Left kidney (tissue), 8 donors: ENCODE data around the gene CNPPD1. TPM values are rescaled to one million over a fixed set of nuclear protein-coding genes. Genes with fewer than 3 reads are reported as not detected.

Experiments used
- DNase-seq: peaks from one replicate; pipeline ENCODE4 v3.0.0-alpha.2; 2013
- long read RNA-seq, 8 donors: transcript quantifications; one replicate each; lab custom pipeline, GENCODE V29; 2026
- polyA plus RNA-seq: library from polyadenylated mRNA; unstranded; fragments of 120-200 nt; gene quantifications from one replicate; pipeline ENCODE4 v1.2.1, GENCODE V29; 2013; ENCODE audit not compliant: insufficient read length

CNPPD1 gene
- 64.0 TPM for polyA plus RNA-seq
- long read RNA-seq, donor 1, transcript CNPPD1-201 (8 exons, 2,060 nt) = major isoform, 24 of 108 reads
- long read RNA-seq, donor 1, partial matches to known transcripts = 35 of 108 reads
- long read RNA-seq, donor 1, other reads (novel, unspliced or antisense) = 45 of 108 reads
- long read RNA-seq, donor 2, transcript CNPPD1-201 (8 exons, 2,060 nt) = major isoform, 16 of 42 reads
- long read RNA-seq, donor 2, partial matches to known transcripts = 26 of 42 reads
- long read RNA-seq, donor 2, other reads (novel, unspliced or antisense) = 0 of 42 reads
- long read RNA-seq, donor 3, transcript CNPPD1-201 (8 exons, 2,060 nt) = major isoform, 14 of 22 reads
- long read RNA-seq, donor 3, partial matches to known transcripts = 8 of 22 reads
- long read RNA-seq, donor 3, other reads (novel, unspliced or antisense) = 0 of 22 reads
- long read RNA-seq, donor 4, partial matches to known transcripts = 0 of 1 reads
- long read RNA-seq, donor 4, other reads (novel, unspliced or antisense) = 0 of 1 reads
- long read RNA-seq, donor 5, transcript CNPPD1-201 (8 exons, 2,060 nt) = major isoform, 26 of 50 reads
- long read RNA-seq, donor 5, partial matches to known transcripts = 22 of 50 reads
- long read RNA-seq, donor 5, other reads (novel, unspliced or antisense) = 0 of 50 reads
- long read RNA-seq, donor 6, transcript CNPPD1-201 (8 exons, 2,060 nt) = major isoform, 16 of 35 reads
- long read RNA-seq, donor 6, partial matches to known transcripts = 14 of 35 reads
- long read RNA-seq, donor 6, other reads (novel, unspliced or antisense) = 5 of 35 reads
- long read RNA-seq, donor 7, transcript CNPPD1-201 (8 exons, 2,060 nt) = major isoform, 20 of 43 reads
- long read RNA-seq, donor 7, partial matches to known transcripts = 12 of 43 reads
- long read RNA-seq, donor 7, other reads (novel, unspliced or antisense) = 5 of 43 reads
- long read RNA-seq, donor 8, partial matches to known transcripts = 0 of 3 reads
- long read RNA-seq, donor 8, other reads (novel, unspliced or antisense) = 0 of 3 reads

DNA sequence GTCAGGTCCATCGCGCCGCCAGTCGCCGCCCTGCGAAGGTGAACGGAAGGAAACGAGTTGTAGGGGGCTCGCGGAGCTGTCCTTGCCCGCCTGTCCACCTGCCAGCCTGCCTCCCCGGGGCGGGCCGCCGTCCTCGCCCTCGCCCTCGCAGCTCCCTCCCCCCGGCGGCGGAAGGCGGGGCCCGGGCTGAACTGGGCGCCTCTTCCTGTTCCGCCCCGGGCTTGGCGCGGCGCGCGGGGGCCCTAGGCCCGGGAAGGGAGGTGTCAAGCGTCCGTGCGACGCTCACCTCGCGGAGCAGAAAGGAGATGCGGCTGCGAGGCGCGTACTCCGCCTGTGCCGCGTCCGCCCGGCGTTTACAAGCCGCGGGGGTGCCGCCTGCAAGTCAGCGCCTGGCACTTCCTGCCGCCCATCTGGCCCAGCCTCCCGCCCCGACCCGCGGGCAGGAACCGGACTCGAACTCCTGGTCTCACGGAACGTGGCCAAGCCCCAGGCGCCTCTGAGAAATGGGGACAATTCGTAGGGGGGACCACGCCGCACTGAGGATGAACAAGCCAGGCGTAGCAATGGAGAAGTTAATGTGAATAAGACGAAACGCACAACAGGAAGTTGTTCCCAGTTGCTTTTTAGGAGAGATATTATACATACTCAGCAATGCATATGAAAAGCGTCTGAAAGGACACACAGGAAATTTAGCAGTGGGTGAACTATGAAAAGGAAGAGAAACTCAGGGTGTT is at the start of gene CNPPD1:
TSS of gene CNPPD1 (minus strand) at position 108 of the 734 bp plus-strand sequence. CDS start at position 11, 97 bp downstream.
- DNase-seq = peak; percentile 77

DNA sequence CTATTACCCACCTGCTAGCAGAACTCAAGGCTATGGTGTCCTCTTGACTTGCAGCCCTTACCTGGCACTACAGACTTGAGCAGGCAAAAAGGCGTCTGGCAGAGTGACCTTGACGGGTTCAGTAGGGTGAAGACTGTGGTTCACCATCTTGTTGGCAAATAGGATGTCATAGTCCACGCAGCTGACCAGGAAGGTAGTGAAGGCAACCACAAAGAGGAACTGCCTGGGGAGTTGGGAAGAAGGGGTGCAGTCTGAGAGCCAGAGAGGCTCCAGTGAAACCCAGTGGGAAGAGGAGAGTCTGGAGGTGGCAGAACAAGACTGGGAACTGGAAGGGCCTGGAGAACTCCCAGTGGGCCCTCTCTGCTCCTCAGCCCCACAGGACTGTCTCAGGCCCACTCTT is 48.6 kb upstream of the CNPPD1 start:
- DNase-seq = no peak

DNA sequence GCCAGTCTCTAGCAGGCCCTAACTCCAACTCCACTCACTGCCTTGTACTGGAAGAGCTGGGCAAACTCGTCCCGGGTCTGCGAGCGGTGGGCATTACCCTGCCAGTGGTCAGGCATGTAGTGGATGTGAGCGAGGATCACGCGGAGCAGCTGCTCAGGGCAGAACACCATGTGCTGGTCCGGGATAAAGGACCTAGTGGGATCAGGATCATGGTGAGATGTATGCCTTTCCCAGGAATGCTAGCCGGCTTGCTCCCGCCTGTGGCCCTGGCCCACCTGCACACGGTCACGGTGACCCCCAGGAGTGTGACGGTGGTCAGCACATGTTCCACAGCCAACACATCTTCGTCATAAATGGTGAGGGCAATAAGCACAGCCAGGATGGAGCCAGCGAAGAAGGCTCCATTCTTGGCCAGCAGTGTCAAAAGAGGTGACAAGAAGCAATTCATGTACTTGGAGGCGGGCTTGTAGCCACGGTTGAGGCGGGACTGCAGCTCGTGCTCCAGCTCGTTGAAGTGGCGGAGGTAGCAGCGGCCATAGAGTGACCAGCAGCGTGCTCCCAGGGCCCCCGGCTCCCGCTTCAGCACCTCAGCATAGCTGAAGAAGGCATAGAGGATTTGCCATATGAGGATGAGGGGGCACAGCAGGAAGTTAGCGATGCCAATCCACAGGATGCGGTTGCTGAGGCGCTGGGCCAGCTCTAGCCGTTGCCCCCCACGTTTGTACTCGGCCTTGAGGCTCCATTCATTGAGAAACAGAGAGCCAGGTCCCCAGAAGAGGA is 47.3 kb upstream of the CNPPD1 start:
- DNase-seq = no peak

DNA sequence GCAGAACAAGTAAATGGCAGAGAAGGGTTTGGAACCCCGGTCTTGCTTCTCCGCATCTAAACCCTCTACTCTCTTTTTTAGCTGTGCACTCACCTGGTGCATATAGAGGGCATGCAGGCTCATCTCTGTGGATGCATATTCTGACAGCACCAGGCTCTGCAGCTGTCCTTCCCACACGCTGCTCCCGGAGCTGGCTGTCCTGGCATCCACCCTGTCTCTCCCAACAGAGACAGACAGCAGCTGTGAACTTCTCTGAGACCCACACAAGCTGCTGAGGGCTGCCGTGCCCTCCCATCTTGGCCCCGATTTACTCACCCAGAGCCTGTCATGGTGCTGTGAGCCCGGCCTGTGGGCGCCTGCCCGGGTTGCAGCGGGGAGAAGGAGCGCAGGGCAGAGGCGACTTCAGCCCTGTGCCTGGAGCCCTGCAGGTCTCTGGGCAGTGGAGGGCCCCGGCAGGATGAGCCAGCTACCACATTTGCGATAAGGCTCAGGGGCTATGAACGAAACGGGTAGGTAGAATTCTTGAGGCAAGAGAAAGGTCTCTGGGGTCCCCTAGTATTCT is 45.3 kb upstream of the CNPPD1 start:
- DNase-seq = no peak

DNA sequence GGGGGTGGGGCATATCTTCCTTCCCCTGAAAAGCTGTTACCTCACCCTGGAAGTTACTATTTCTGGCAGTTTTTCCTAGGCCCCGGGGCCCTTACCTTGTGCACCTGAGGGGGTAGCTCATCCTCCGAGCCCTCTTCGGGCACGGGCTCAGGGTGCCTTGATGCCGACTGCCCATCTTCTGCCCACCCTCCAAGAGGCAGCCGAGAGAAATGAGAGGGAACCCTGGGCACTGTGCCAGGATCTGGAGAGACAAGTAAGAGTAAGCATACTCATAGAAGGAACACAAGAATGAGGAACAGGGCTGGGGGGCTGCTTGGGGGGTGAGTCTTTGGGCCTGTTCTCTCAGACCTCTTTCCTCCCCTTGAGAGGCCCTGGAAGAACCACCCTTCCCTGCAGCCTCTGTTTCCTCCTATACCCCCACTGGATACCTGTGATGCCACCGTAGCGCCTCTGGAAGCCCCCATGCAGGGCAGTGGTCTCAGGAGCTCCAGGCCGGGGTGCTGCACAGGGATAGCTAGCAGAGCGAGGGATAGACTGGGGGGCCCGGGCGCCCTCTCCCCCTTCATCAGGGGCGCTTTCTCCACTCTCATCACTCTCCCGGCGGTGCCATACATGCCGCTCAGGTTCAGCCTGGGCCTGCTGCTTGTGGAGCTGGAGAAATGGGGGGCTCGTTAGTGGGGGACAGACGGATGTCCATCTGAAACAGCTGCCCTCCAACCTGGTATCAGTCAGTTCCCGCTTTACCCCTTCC is 44.1 kb upstream of the CNPPD1 start:
- DNase-seq = no peak

DNA sequence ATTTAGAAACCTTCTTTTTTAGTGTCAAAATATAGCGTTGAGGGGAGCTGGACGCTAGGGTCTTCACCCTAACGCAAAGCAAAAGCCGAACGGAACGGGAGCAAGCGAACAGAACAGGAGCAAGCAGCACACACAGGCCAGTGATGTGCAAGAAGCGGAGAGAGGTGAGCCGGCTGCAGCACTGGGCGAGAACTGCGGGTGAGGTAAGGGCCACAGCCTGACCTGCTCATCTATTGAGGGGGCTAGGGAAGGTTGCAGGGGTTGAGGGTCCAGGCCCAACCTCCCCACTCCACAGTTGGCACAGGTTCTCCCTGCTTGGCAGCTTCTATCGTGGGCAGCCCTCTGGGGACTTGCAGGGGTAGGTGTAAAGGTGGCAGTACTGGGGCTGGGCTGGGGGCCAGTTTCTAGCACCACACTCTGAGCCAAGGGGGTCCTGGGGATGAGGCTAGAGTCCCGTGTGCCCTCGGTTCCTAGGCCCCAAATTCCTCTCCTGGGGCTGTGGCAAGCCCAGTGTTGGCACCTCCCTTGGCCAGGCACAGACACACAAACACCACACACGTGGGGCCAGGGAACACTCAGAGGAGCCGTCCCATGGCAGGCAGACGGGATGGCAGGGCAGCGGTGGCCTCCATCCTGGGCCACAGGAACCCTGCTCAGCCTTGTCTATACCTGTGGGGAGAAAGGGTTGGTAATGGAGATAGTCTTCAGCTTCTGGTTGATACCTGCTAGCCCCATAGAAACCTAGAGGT is 43.2 kb upstream of the CNPPD1 start:
- no peak for DNase-seq

DNA sequence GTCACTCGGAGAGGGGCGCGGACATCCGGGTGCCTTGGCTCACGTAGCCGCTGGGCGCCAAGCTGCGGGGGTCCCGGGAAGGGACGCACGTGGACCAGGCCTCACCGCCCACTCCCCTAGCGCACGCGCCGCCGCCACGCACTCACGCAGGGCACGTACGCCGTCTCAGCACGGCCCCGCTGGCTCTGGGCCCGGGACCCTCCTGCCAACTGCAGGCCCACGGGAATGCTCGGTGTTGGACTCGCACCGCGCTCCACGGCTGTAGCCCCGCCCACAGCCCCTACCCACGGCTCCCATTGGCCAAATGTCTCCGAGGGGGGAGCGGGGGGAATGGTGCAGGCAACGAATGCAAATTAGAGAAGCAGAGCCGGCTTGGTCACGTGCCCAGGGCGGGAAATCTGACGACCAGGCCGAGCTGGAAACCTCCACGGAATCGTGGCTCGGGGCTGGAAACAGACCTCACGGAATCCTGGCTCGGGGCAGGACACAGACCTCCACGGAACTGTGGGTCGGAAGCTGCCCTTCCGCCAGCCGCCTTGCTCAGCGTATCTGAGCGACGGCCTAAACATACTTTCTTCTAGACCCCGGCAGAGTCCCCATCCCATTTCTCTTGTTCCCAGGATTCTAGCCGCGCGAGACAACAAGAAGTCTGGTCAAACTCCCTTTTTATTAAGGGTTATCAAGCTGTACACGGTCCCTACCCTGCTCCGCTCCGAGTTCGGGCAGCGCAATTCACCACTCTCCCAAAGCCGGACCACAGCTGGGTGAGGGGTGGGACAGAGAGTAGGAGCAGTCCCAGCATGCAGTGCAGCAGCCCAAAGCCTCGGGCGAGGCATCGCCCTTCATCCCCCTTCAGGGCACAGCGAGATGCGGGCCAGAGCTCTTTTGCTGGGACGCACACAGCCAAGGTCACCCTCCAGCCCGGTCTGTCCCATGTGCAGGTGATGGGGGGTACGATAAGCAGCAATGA is 42.3 kb upstream of the CNPPD1 start, which contains the start of gene ABCB6:
TSS of gene ABCB6 (minus strand) at position 227 of the 970 bp plus-strand sequence. CDS start 285 bp downstream, outside the sequence.
- DNase-seq = peak; percentile 95

DNA sequence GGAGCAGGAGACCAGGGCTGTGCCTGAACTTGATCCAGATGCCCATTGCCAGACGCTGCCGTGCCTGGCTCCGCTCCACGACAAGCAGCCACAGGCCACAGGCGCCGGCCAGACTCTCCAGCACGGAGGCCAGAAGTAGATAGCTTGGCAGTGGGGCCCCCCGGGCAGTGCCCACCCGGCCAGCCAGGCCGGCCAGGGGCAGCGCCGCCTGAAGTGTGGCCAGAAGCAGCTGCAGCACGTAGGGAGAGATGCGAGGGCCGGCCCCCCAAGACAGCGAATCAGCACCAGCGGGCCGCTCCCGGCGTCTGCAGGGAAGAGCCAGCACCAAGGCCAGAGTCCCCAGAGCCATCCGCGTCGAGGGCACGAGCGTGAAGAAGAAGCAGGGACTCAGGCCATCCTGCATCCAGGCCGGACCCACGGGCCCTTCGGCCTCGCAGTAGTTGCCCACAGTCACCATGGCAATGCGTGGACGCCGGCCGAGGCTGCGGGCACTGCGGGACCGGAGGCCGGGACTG is 41.5 kb upstream of the CNPPD1 start:
- DNase-seq = no peak

DNA sequence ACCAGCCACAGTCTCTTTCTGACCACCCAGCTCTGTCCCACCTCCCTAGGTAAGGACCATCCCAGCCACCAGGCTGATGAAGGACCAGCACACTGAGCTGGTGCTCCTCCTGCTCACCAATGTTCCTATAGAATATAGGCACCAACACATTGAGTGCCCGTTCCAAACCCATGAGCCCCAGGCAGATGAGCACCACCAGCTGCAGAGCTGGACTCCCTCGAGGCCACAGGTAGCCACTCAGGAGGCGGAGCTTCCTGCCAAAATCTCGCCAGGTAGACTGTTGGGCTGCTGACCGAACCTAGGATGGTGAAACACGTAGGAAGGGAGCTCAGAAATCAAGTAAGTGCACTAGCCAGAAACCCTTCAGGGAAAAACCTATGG is 39.8 kb upstream of the CNPPD1 start:
- no peak for DNase-seq

DNA sequence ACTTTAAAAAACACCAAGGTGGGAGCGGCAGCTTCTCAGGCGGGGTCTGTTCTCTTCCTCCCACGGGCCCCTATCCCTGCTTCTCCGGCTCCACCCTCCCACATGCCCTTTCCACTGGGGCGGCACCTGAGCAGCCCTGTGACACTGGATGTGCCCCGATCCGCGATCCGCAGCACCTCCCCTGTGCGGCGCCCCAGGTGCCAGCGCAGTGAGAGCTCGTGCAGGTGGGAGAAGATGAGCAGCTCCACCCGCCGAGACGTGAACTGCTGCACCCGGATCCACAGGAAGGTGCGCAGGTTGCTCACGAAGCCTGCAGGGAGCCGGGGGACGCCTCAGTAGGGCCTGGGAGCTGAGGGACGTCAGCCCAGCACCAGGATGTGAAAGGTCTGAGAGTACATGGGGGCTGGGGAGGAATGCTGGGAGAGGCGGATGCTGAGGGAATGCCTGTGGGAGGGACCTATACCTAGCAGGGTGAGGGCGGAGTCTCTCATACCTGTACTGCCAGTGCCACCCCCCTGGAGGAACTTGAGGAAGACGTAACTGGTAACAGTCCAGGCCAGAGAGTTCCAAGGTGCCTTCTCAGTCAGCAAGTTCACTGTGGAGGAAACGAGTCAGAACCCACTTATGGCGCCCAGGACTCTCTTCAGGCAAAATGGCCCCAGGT is 39.3 kb upstream of the CNPPD1 start:
- no peak for DNase-seq

DNA sequence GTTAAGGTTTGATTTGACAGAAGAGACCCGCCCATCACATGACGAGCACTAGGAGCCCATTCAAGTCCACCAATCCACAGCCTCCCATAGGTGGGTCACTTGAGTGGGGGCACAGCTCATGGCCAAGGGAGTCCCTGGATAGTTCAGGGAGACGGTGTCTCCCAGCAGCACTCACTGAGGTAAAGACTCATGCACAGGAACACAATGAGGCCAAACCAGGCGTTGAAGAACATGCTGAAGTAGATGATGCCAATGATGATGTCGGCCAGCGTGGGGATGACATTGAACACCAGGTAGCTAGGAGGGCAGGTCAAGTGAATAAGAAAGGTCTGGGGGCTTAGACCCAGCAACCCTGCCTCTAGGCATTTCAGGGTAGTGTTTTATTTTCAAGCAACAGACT is 38.1 kb upstream of the CNPPD1 start:
- DNase-seq = no peak

DNA sequence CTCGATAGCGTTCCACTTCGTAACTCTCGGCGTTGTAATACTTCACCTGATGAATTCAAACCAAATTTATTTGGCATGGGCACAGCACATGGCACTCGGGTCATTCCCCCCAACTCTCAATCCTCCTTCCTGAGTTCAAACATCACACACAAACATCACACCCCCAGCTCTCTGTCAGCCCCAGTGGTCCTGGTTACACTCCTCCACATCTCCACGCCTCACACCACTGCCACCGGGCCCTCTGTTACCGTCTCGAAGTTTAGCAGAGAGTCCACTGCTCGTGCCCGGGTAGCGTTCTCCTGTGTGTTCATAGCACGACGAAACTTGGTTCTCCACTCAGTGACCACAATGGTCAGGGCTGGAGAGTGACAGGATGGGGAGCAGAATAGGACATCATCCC is 37.4 kb upstream of the CNPPD1 start:
- no peak for DNase-seq

DNA sequence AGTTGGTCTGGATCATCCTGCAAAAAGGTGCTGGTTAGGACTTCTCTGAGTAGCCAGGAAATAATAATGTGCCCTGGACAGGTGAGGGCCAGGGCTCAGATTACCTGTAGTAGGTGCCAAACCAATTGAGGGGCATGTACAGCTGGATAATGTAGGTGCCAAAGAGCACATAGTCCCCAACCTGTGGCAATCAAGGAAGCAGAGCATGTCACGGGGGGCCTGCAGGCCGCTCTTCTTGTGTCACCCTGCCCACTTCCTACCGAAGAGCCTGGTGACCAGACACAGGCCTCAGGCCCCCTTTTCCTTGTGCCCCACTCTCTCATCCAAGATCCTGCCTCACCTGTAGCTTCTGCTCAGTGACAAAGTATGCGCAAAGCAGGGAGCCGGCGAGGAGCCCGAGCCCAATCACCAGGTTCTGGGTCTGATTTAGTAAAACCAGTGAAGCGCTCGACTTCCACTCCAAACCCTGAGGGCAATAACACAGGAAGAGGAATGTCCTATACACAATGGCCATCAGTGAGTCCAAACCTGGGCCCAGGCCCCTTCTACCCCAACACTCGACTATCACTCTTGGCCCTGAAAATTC is 36.9 kb upstream of the CNPPD1 start:
- DNase-seq = no peak

DNA sequence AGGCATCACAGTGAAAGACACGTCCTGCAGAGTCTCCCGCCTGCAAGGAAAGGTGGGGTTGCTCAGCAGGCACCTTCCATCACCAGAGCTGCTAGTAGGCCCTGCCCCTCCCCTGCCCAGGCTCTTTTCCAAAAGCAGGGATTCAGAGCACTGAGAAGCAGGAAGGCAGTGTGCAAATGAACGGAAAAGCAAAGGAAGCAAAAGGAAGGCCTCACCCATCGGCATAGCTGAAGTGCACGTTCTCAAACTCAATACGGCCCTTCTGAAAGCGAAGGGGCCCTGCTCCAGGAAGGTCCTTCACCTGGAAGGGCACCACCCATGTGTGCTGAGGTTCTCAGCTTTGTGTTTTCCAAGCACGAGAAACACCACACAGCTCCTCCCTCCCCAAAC is 36.3 kb upstream of the CNPPD1 start:
- no peak for DNase-seq

DNA sequence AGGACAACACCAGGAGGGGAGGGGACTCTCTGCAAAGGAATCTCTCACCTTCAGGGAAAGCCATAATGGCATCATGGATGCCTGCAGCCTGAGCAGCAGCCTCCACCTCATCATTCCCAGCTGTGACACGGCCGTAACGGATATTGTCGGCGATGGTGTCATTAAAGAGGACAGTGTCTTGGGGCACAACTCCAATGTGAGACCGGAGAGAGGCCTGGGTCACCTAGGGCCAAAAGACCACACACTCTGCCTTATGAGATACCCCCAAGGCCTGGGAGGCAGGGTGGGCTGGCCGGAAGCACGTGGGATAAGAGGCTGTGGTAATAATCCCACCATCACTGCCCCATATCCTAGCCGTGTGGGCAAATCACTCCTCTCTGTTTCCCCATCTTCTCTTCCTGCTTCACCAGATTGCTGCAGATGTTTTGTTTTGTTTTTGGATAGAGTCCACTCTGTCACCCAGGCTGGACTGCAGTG is 34.2 kb upstream of the CNPPD1 start:
- no peak for DNase-seq

DNA sequence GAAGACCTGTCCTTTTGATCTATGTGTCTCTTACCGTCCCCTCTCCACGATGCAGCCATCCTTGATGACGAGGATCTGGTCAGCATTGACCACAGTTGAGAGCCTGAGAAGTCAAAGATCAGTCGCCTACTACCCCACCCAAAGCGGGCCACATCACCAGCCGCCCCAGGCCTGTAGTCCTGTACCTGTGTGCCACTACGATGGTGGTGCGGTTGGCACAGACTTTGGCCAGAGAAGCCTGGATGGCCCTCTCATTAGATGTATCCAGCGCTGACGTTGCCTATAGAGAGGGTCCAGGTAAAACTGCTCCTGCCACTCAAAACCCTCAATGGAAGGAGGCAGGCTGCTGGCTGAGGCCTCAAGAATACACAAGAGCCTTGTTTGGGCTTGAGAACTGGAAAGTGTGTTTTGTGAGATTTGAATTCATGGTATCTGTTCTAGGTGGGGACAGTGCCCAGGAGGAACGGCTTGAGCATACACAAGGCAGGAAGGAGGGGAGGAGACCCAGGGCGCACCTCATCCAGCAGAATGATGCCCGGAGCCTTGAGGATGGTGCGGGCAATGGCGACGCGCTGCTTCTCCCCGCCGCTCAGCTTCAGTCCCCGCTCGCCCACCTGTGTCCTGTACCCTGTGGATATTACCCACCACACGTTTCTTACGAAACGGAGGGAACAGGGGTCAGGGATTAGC is 33.6 kb upstream of the CNPPD1 start:
- DNase-seq = no peak
